Measurements from ENCODE around the gene MEGF9.

DNA sequence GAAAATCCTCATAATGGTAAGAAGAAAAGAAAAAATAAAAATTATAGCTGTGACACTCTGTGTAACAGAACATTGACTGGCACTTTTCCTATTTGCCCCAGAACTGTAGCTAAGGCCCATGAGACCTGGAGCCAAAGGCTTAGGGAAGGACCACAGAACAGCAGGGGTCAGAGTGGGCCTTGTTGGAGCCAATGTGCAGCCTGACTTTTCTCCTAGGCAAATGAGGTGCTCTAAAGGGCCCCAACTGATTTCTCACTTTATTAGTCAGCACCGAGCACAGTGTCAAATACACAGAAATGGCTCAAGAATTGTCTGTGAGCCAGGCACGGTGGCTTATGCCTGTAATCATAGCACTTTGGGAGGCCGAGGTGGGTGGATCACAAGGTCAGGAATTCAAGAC, 4.0 kb upstream of the MEGF9 start:
- TF ChIP-seq CTCF (IDR thresholded peaks at IDR 0.05; ENCODE audit: low read depth, low read length) = peak; percentile 32
- no peak for TF ChIP-seq EZH2phosphoT487 (IDR thresholded peaks at IDR 0.05; ENCODE audit: low read depth)
